HTERT RPE-1 (cell line): ENCODE results near the gene USP21.

Experiments used
- in situ Hi-C: fragments of 300-500 bp; cut with MboI; formaldehyde crosslinking; loops from 4 replicates; pipeline ENCODE4 v1.14.3; 2020; ENCODE audit warnings: low sequenced_read_pairs

Gene USP21

GRCh38 chr1:161166669-161167548 is 7.6 kb downstream of the USP21 start:
- in situ Hi-C loops: no loop called here

GRCh38 chr1:161168906-161169305 is 9.6 kb downstream of the USP21 start:
- in situ Hi-C loops: no loop called here

- in situ Hi-C loops: no loop called here
These were observed 11.9 kb downstream of the USP21 start for GRCh38 chr1:161171191-161171590.

- in situ Hi-C loops: no loop called here
These were observed 12.4 kb downstream of the USP21 start for GRCh38 chr1:161171696-161172095.

GRCh38 chr1:161172349-161172748 is 13.0 kb downstream of the USP21 start:
- in situ Hi-C loops: no loop called here

GRCh38 chr1:161172776-161173376 is 13.6 kb downstream of the USP21 start:
- in situ Hi-C loops: no loop called here

- in situ Hi-C loops: no loop called here
These were observed 14.4 kb downstream of the USP21 start for GRCh38 chr1:161173711-161174110.

- in situ Hi-C loops: no loop called here
These were observed 15.6 kb downstream of the USP21 start for GRCh38 chr1:161174911-161175310.

GRCh38 chr1:161175771-161176453 is 16.6 kb downstream of the USP21 start:
- in situ Hi-C loops: no loop called here

- in situ Hi-C loops: no loop called here
These were observed 17.3 kb downstream of the USP21 start for GRCh38 chr1:161176468-161177111.

GRCh38 chr1:161177112-161177935 is 18.0 kb downstream of the USP21 start, which contains the start of gene B4GALT3:
Gene B4GALT3, minus strand, starts transcription at chr1:161177507. Its CDS starts 1,447 bp downstream, at chr1:161176060.
- in situ Hi-C loops: no loop called here

GRCh38 chr1:161177936-161178244 is 18.6 kb downstream of the USP21 start:
- in situ Hi-C loops: no loop called here

- in situ Hi-C loops: no loop called here
These were observed 20.4 kb downstream of the USP21 start for GRCh38 chr1:161179698-161180097.

GRCh38 chr1:161180639-161181038 is 21.3 kb downstream of the USP21 start:
- in situ Hi-C loops: no loop called here

- in situ Hi-C loops: no loop called here
These were observed 22.9 kb downstream of the USP21 start for GRCh38 chr1:161182214-161182613.

GRCh38 chr1:161185282-161185682 is 26.0 kb downstream of the USP21 start:
- in situ Hi-C loops: no loop called here

- in situ Hi-C loops: no loop called here
These were observed 26.5 kb downstream of the USP21 start for GRCh38 chr1:161185732-161186311.

- in situ Hi-C loops: no loop called here
These were observed 28.0 kb downstream of the USP21 start for GRCh38 chr1:161187311-161187710.

GRCh38 chr1:161188381-161188780 is 29.1 kb downstream of the USP21 start:
- in situ Hi-C loops: no loop called here

- in situ Hi-C loops: no loop called here
These were observed 29.7 kb downstream of the USP21 start for GRCh38 chr1:161189036-161189435.
